ENCODE measurements around the gene RPS17. TPM values are rescaled to one million over a fixed set of nuclear protein-coding genes. Genes with fewer than 3 reads are reported as not detected.

The RPS17 gene
- total RNA-seq, 1 experiment from 2014 or later: 1,992 TPM

- CTCF ChIA-PET: no interaction called here
- H3K36me3 Mint-ChIP-seq (ENCODE audit: insufficient read depth, unreplicated experiment): no peaks in the 10 kb centered on the region
These were observed 40.5 kb upstream of the RPS17 start for GRCh38 chr15:82580713-82581112.

GRCh38 chr15:82575335-82575734 lies 35.1 kb upstream of the RPS17 start:
- H3K9me3 Mint-ChIP-seq (ENCODE audit: unreplicated experiment): no peaks in the 10 kb centered on the region
- POLR2A ChIA-PET: no interaction called here
- no peak for TF ChIP-seq CTCF (IDR thresholded peaks at IDR 0.05; ENCODE audit: insufficient read depth in 1 of 2, low read depth in 1 of 2, low read length in 1 of 2, severe bottlenecking in 1 of 2, unreplicated experiment in 1 of 2)
- BruUV-seq (replicated peaks): no TSS peak
- H3K27me3 ChIP-seq (replicated peaks; ENCODE audit: control insufficient read depth, insufficient read depth, low read length): no peaks in the 10 kb centered on the region
- H3K4me3 ChIP-seq (ENCODE audit: low read depth, low read length): no peak overlapping the region
- H3K27ac Mint-ChIP-seq (ENCODE audit: unreplicated experiment): no peak overlapping the region
- no peaks in the 10 kb centered on the region for H3K4me1 Mint-ChIP-seq (ENCODE audit: low read depth, unreplicated experiment)
- intact Hi-C loops (cut with micrococcal nuclease; ENCODE audit: unreplicated experiment): no loop called here
- DNase-seq: no peak
- CTCF ChIA-PET: no interaction called here
- H3K27me3 Mint-ChIP-seq (ENCODE audit: insufficient read depth, unreplicated experiment): no peaks in the 10 kb centered on the region
- H3K4me3 Mint-ChIP-seq (ENCODE audit: unreplicated experiment): no peak overlapping the region
- no peaks in the 10 kb centered on the region for H3K36me3 ChIP-seq (ENCODE audit: control insufficient read depth, insufficient read depth, low read length)
- no peaks in the 10 kb centered on the region for H3K36me3 Mint-ChIP-seq (ENCODE audit: insufficient read depth, unreplicated experiment)
- no peaks in the 10 kb centered on the region for H3K9me3 ChIP-seq
- H3K4me1 ChIP-seq: no peaks in the 10 kb centered on the region

More at GRCh38 chr15:82580713-82581112, 40.5 kb upstream of the RPS17 start:
- Histone ChIP-seq H3K4me1 (no peaks in the 10 kb centered on the region), H3K9me3 (no peaks in the 10 kb centered on the region), H3K36me3 (ENCODE audit: control insufficient read depth, insufficient read depth, low read length) (no peaks in the 10 kb centered on the region), H3K4me3 (ENCODE audit: low read depth, low read length) (no peak overlapping the region), H3K27me3 (replicated peaks; ENCODE audit: control insufficient read depth, insufficient read depth, low read length) (no peaks in the 10 kb centered on the region)
- Mint-ChIP-seq H3K4me3 (ENCODE audit: unreplicated experiment) (no peak overlapping the region), H3K4me1 (ENCODE audit: low read depth, unreplicated experiment) (no peaks in the 10 kb centered on the region), H3K27ac (ENCODE audit: unreplicated experiment) (no peak overlapping the region), H3K27me3 (ENCODE audit: insufficient read depth, unreplicated experiment) (peaks cover 18% of the 10 kb centered on the region), H3K9me3 (ENCODE audit: unreplicated experiment) (no peaks in the 10 kb centered on the region)
- no peak for DNase-seq
- no TSS peak for BruUV-seq (replicated peaks)
- TF ChIP-seq CTCF (IDR thresholded peaks at IDR 0.05; ENCODE audit: insufficient read depth in 1 of 2, low read depth in 1 of 2, low read length in 1 of 2, severe bottlenecking in 1 of 2, unreplicated experiment in 1 of 2): no peak
- POLR2A ChIA-PET: no interaction called here
- intact Hi-C loops (cut with micrococcal nuclease; ENCODE audit: unreplicated experiment): no loop called here

- intact Hi-C loops (cut with micrococcal nuclease; ENCODE audit: unreplicated experiment): no loop called here
- H3K4me1 Mint-ChIP-seq (ENCODE audit: low read depth, unreplicated experiment): no peaks in the 10 kb centered on the region
- Histone ChIP-seq H3K4me1 (no peaks in the 10 kb centered on the region), H3K4me3 (ENCODE audit: low read depth, low read length) (no peak overlapping the region), H3K27me3 (replicated peaks; ENCODE audit: control insufficient read depth, insufficient read depth, low read length) (no peaks in the 10 kb centered on the region), H3K9me3 (no peaks in the 10 kb centered on the region), H3K36me3 (ENCODE audit: control insufficient read depth, insufficient read depth, low read length) (no peaks in the 10 kb centered on the region)
- no peaks in the 10 kb centered on the region for H3K36me3 Mint-ChIP-seq (ENCODE audit: insufficient read depth, unreplicated experiment)
- no peaks in the 10 kb centered on the region for H3K9me3 Mint-ChIP-seq (ENCODE audit: unreplicated experiment)
- BruUV-seq (replicated peaks): no TSS peak
- no peak for DNase-seq
- no peak overlapping the region for H3K27ac Mint-ChIP-seq (ENCODE audit: unreplicated experiment)
- TF ChIP-seq CTCF (IDR thresholded peaks at IDR 0.05; ENCODE audit: insufficient read depth in 1 of 2, low read depth in 1 of 2, low read length in 1 of 2, severe bottlenecking in 1 of 2, unreplicated experiment in 1 of 2): no peak
- H3K27me3 Mint-ChIP-seq (ENCODE audit: insufficient read depth, unreplicated experiment): no peaks in the 10 kb centered on the region
- CTCF ChIA-PET: no interaction called here
- POLR2A ChIA-PET: no interaction called here
- H3K4me3 Mint-ChIP-seq (ENCODE audit: unreplicated experiment): no peak overlapping the region
These were observed 32.7 kb upstream of the RPS17 start for GRCh38 chr15:82572986-82573385.
